HG03175 (cell line): ENCODE data around the gene MGAM2.

Experiments
- ATAC-seq: cut with Tn5 transposase; IDR thresholded peaks from one replicate; pipeline ENCODE4 v1.9.1; 2021; ENCODE audit warnings: mild to moderate bottlenecking, moderate library complexity; ENCODE audit not compliant: unreplicated experiment

The MGAM2 gene

DNA sequence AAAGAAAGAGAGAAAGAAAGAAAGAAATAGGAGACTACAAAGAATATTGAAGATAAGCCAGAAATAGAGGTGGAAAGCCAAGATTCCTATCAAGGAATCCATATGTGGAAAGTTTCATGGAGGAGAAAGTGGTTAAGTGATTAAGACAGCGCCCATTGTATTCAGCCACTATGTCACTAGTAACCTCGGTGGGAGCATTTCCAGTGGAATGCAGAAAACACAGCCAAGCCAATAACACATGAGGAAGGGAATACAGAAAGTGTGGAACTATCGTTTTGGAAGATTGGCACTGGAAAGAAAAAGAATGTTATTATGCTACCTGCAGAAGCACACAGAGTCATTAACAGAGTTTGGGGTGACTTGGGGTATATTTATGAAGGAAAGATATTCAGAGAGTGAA is 2.7 kb downstream of the MGAM2 start:
- no peak for ATAC-seq

DNA sequence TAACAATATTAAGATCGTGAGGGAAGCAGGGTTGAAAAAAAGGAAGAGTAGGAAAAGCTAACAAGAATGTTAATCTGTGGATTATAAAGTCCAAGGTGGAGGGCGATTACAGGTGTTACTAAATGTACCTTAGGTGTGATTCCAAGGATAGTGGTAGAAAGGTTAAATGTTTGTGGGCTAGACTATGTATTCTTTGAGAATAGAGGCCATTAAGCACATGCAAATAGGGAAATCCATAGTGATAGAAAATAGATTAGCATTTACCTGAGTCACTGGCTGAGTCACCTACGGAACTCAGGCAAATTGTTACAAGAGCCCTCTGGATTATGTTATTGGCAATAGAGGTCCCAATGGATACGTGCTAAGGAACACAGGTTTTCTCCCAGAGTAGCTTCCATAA is 9.0 kb downstream of the MGAM2 start:
- ATAC-seq, result no peak

GRCh38 chr7:142123184-142123583 is 11.7 kb downstream of the MGAM2 start:
- no peak for ATAC-seq

DNA sequence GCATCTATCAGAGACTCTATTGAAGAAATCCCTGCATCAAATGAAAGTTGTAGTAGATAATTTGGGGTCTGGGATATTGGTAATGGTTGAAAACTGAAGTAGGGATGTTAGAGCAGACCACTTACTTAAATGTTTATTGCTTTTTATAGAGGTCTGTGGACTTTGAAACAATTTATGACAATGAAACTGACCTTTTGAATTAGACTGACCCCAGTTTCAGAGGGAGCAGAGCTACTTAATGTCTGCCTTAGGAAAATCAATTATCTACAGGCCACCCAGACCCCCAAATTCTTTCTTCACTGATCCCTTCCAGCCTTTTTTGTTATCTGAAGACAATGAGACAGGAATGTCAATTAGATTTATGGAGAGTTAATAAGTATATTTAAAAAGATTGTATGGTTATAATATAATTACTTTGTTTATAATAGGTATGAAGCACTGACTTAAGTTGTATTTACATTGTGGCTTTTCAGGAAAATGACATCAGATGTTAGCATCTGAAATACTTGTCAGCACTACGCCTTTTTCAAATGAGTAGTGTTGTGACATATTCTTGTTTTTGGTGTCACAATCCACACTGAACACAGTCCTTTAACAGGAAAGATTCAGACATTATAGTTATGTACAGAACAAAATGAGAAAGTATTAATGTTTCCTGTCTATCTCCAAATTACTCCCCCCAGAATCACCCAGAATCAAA is 13.9 kb downstream of the MGAM2 start:
- no peak for ATAC-seq

GRCh38 chr7:142130267-142130666 is 18.7 kb downstream of the MGAM2 start:
- no peak for ATAC-seq

- no peak for ATAC-seq
Measured at GRCh38 chr7:142131439-142132185, 20.1 kb downstream of the MGAM2 start.

DNA sequence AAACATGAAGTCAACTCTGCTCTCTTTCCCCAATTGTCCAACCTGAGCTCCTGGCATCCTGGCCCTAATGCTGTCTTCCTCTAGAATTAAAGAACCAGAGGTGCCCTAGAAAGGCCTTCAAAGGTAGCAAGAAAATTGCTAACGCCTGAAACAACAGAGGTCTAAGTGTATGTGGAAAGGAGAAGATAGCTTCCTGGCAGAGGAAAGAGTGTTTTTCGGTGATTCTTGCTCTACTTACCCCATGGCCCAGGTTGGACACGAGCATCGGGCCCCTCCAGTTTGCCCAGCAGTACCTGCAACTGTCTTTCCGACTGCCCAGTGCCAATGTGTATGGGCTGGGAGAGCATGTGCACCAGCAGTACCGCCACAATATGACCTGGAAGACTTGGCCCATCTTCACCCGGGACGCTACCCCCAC is 22.2 kb downstream of the MGAM2 start:
- ATAC-seq, result no peak

GRCh38 chr7:142134909-142135308 is 23.4 kb downstream of the MGAM2 start:
- ATAC-seq, result no peak

DNA sequence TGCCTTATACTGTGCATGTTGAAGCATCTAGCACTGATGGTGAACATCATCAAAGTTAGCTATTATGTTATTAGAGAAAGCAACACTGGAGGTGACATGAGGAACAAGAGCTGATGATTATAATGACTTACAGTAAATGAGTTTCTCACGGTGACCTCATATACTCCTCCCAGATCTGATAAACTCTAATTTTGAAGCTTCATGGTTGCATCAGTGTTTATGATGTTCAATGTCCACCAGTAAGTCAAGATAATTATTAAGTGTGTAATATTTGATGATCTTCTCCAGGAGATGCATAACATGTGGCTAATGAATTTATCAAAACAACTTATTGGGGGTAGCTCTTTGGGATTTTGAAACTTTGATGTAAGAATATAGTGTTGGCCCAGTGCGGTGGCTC is 27.5 kb downstream of the MGAM2 start:
- ATAC-seq, result no peak

GRCh38 chr7:142139597-142140400 is 28.3 kb downstream of the MGAM2 start:
- no peak for ATAC-seq

GRCh38 chr7:142140401-142140959 is 29.0 kb downstream of the MGAM2 start:
- ATAC-seq, result no peak

DNA sequence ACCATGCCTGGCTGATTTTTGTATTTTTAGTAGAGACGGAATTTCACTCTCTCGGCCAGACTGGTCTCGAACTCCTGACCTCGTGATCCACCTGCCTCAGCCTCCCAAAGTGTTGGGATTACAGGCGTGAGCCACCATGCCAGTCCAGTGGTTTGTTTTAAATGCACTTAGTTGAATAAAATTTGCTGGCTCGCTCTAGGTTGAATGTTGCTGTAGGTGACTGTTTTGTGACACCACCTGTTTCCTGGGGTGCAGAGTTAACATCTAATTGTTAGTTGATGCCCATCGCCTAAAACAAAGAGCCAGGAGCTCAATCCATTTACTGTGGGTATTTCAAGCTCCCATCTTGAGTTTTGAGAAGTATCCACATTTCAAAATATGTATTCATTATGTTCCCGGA is 31.2 kb downstream of the MGAM2 start:
- no peak for ATAC-seq

GRCh38 chr7:142146124-142146523 is 34.6 kb downstream of the MGAM2 start:
- no peak for ATAC-seq

DNA sequence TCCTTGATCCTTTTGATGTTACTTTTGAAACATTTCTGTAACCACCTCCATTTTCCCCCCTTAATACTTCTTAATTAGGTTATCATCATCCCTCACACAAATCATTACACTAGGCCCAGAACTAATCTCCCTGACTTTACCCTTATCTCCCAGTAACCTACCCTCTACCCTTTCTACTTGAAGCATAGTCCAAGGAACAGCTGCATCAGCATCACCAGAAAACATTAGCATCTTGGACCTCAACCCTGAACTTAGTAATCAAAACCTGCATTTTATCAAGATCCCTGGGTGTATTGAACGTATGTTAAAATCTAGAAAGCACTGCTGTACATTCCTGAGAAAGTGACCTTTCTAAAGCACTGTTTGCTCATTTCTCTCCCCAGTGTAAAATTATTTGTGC is 38.8 kb downstream of the MGAM2 start:
- no peak for ATAC-seq

- no peak for ATAC-seq
Measured at GRCh38 chr7:142150869-142151268, 39.4 kb downstream of the MGAM2 start.

- peak; percentile 75 for ATAC-seq
Measured at GRCh38 chr7:142152076-142152475, 40.6 kb downstream of the MGAM2 start.

GRCh38 chr7:142153400-142153799 is 41.9 kb downstream of the MGAM2 start:
- ATAC-seq, result no peak

- ATAC-seq, result no peak
Measured at GRCh38 chr7:142158736-142159496, 47.4 kb downstream of the MGAM2 start.

- ATAC-seq, result no peak
Measured at GRCh38 chr7:142161921-142162320, 50.4 kb downstream of the MGAM2 start.

GRCh38 chr7:142168746-142169145 is 57.2 kb downstream of the MGAM2 start:
- ATAC-seq, result no peak

DNA sequence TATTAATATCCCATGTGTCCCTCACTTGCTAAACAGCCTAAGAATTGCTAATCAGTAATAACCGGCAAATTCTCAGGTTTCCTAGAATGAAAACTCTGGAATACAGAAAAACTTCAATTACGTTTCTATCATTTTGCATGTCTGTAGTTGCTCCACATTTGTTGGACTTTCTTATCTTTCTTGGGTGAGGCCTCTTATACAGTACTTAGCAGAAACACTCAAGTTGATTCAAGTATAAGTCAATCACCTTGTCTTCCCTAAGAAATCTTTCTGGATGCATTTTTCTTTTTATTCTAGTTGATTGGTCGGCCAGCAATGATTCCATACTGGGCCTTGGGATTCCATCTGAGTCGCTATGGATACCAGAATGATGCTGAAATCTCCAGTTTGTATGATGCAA is 61.4 kb downstream of the MGAM2 start:
- ATAC-seq, result no peak
